ENCODE data around the gene HTR2A.

HTR2A gene
- total RNA-seq, result 0 to 1.4 (median 0.32) reads per million in 18 experiments

DNA sequence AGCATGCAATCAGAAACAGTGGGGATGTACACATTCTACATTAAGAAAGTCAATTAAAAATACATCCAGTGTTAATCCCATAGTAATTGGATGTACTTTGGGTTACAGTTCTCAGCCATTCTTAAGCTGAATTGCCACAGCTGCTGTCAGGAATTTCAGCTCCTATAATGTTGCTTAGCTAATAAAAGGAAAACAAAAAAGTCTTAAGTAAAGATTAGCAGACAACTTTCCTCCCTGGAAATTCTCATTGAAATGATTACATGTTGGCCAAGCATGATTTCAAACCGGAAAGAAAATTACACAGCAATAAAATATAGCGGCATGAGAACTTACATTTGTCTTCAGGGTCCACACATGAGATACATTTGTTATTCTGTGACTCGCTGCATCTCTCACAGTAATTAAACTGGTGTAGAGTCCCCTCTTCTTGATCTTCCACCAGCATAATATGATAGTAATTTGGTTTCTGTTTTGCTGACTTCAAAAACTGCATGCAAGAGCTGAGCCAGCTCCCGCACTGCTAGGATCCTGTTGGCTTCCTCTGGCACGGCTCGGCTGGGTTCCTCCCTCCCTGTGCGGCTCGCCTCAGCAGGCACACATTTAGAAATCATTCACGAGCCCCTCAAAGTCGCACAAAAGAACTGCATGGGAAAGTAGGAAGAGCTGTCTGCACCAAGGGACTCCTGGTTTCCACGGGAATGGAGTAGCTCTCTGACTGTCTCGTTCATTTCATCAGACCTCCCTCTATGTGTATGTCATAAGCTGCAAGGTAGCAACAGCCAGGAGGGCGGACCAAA lies at the start of gene HTR2A:
Gene HTR2A, minus strand, starts transcription at position 713 of the 797 bp plus-strand sequence. CDS start 1,147 bp downstream, outside the sequence.
- DNase-seq, result peak; percentile 25 to 45

DNA sequence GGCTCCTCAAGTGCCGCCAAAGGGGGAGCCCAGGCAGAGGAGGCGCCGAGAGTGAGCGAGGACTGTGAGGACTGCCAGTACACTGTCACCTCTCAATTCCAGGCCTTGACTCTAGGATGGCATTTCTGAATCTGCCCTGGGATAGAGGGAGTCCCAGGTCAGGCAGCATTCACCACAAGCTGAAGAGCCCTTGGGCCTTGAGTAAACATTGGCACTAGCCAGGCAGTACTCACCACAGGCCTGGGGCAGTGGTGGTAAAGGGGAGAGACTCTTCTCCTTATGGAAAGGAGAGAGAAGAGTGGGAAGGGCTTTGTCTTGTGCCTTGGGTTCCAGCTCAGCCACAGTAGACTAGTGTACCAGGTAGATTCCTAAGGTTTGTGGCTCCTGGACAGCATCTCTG lies 39.7 kb upstream of the HTR2A start:
- DNase-seq, result no peak

- no peak for DNase-seq
These were observed 37.9 kb upstream of the HTR2A start for GRCh38 chr13:46934749-46935148.

- DNase-seq, result no peak
These were observed 30.2 kb upstream of the HTR2A start for GRCh38 chr13:46926916-46927590.

DNA sequence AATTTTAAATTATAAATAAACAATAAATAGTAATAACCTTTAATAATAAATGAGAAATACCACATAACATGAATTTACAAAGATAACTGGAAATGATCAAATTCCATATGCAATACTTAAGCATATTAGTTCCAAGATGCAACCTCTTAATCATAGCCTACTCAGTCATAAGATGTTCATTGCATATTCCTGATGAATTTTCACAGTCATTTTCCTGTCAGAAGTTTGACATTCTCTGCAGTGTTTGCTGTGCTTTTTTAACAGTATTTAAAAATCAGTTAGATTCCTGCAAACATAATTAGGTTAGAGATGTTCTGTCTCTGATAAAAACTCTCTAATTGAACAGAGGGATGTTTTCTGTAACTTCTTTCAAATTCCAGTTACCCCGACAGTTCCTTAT lies 28.6 kb upstream of the HTR2A start:
- no peak for DNase-seq

DNA sequence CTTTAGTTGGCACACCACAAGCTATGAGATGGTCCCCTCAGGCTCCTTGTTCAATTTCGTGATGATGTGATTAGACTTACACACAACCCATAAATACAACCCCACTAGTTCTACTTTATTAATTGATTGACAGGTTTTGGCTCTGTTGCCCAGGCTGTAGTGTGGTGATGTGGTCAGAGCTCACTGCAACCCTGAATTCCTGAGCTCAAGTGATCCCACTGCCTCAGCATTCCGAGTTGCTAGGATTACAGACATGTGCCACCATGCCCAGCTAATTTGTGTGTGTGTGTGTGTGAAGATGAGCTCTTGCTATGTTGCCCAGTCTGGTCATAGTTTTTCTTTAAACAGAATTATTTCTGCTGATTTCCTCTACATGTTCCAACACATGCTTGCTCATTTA lies 17.5 kb upstream of the HTR2A start:
- DNase-seq, result no peak

DNA sequence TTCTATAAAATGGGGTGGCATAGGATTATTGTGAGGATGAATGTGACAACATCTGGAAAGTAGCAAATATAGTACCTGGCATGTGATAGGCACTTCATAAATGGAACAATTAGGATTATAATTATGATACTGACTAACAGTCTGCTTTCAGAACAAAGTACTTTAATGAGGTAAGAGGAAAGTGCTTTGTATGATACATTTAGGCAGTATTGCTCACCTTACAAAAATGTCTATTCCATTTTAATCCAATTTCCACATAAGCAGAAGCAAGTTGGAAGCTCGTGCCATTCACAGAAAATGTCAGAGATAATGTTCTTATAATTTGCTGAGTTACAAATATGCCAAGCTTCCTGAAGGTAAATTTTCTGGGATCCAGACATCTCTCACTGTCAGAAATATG lies 16.9 kb upstream of the HTR2A start:
- DNase-seq, result no peak

- DNase-seq, result no peak
These were observed 12.2 kb upstream of the HTR2A start for GRCh38 chr13:46909042-46909441.

GRCh38 chr13:46908501-46908900 lies 11.6 kb upstream of the HTR2A start:
- no peak for DNase-seq

GRCh38 chr13:46906405-46906804 lies 9.6 kb upstream of the HTR2A start:
- no peak for DNase-seq

DNA sequence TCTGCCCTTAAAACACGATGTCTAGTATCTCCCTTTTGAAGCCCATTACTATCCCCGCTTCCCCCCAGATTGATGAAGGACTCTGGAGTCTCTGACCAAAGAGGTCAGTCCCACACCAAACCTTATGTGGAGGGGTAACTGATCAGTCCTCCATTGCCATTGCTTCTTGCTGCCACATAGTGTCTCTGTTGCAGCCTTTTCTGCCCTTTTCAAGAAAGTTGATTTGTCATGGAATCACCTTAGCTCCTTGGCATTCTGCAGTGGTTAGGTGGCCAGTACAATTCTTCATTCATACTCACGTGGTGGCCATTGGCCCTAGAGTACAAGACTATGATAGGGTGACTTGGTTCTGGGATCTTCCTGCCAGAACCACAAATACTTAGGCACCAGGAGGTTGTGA lies 8.4 kb upstream of the HTR2A start:
- DNase-seq, result peak; percentile 7 to 38

DNA sequence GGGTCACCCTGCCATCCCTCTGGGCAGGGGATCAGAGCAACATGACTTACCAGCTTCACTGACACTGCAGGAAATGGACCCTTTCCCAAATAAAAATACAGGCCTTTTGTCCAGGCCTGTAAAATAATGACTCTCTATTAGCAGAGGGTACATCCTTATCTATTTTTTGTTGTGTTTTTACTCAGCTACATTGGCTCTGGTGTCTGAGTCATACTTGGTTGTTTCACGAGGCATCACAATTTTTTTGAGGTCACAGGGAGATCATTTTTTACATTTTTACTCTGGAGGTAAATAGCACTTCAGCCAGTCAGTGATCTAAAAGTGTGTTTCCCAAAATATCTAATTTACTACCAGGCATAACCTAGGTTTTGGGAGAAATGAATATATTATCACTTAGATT lies 6.9 kb upstream of the HTR2A start:
- DNase-seq, result no peak

DNA sequence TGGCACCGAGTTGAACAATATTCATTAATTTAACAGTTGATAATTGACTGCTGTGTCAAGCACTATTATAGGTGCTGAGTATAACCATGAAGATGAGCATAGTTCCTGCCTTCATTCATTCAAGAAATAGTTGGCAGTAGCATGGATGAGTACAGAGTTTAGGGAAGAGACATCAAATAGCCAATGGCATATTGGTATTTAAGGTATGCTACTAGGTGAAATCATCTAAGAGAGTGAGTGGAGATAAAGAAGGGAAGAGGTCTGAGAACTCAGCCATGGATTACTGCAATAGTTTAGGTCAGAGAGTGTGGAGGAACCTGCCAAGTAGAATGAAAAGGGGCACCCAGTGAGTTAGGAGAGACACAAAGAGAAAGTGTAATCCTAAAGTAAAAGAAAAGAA lies 4.9 kb upstream of the HTR2A start:
- no peak for DNase-seq

DNA sequence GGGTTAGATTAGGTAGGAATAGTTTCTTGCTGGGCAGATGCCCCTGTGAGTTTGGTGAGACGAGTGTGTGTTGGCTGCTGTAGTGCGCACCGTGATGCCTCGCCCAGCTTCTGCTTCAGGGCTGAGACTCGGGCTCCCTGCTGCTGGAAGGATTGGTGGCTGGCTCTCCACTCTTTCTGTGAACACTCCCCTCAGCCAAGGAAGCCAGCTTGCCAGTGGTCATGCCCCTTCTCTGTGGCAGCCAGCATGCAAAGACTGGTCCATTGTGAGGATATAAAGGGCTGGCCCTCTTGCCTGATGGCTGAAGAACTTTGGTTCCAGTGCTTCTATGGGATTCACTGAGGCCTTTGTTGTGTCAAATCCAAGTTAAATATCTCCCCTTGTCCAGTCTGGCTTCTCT lies 2.9 kb upstream of the HTR2A start:
- no peak for DNase-seq

GRCh38 chr13:46895381-46895780 lies 1.5 kb downstream of the HTR2A start:
- no peak for DNase-seq

DNA sequence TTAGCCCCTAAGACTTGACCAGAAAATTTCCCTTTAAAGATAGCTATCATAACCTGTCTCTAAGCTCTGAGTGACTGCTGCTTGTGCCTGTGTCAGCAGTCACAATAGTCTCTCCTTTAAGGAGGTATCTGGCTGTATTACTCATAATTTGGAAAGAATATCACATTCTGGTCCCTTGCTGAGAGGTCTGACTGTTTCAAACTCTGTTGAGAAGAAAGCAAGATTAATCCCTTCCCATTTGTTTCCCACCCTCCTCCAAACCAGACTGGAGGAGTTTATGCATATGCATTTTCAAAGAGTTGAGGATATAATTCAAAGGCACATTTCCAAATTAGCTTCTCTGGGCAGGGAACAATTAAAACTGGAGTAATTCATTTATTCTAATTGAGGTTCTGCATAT lies 2.3 kb downstream of the HTR2A start:
- DNase-seq, result no peak

GRCh38 chr13:46893798-46894560 lies 2.9 kb downstream of the HTR2A start:
- DNase-seq, result peak; percentile 62 to 70

DNA sequence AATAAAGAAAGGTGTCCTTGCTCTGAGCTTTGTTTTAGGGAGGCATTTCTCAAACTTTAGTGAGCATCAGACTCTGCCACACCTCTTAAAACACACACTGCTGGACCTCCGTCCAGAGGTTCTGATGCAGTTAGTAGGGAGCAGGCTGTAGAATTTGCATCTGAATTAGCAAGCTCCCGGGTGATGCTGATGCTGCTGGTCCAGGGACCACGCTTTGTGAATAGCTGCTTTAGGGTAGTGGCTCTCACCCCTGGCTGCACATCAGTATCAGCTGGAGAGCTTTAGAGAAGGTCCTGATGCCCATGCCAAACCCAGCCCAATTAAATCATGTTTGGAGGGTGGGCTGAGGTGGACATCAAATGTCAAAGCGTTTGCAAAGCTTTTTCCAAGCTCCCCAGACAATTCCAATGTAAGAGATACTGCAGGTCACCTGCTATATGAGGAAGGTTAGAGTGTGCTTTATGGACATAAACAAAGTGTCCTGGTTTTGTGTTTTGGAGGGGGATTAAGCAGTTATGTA lies 3.6 kb downstream of the HTR2A start:
- no peak for DNase-seq

DNA sequence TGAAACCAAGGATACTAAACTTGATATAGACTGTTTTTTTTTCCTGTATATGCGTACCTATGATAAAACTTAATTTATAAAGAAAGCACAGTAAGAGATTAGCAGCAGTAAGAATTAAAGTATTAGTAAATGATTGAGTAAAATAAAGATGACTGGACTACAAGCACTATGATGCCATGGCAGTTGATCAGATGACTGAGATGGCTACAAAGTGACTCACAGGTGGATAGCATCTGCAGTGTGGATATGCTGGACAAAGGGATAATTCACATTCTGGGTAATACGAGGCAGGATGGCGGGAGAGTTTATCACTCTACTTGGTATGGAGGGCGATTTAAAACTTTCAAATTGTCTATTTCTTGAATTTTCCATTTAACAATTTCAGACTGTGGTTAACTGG lies 11.8 kb downstream of the HTR2A start:
- no peak for DNase-seq

DNA sequence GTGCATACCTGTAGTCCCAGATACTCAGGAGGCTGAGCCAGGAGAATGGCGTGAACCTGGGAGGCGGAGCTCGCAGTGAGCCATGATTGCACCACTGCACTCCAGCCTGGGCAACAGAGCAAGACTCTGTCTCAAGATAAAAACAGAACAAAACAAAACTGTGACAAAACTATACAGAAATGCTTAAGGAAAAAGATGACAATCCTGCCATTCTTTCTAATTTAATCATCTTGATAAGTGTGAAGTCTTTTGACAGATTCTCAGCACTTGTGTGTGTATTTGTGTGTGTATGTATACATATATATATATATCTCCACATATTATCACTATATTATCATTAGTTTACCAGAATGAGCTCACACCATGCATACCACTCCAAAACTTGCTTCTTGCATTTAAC lies 12.3 kb downstream of the HTR2A start:
- no peak for DNase-seq

- DNase-seq, result no peak
These were observed 15.2 kb downstream of the HTR2A start for GRCh38 chr13:46881621-46882020.

DNA sequence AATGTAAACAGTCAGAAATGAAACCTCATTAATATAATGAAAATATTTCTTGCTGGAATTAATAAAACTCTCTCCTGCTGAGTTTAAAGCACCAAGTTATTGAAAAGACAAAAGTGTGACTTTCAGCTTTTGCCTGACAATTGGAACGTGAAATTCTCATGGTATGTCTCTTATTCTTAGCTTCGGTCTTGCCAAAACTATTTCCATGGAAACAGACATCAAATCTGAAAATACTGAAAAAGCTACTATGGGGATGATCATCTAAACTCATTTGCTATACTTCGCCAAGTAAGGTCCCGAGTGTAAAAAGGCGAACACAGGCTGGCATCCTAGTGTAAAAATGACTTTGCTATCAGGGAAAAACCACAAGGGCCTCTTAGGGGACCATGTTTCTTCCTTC lies 22.8 kb downstream of the HTR2A start:
- DNase-seq, result no peak

- no peak for DNase-seq
These were observed 25.3 kb downstream of the HTR2A start for GRCh38 chr13:46871557-46871956.
